H1 (cell line): ENCODE measurements around the gene ARHGAP15. TPM values are rescaled to one million over a fixed set of nuclear protein-coding genes. Genes with fewer than 3 reads are reported as not detected.

Experiments used
- CTCF ChIA-PET: fragments of 300-600 bp; sonication (Branson Sonifier 250); formaldehyde crosslinking; loops from one replicate; lab custom pipeline; 2021; ENCODE audit not compliant: partially characterized antibody; lab: Charles Lee
- POLR2A ChIA-PET: fragments of 300-600 bp; sonication (Branson Sonifier 250); formaldehyde crosslinking; loops from one replicate; lab custom pipeline; 2021; ENCODE audit warnings: inconsistent platforms; ENCODE audit not compliant: partially characterized antibody; lab: Charles Lee
- DNase-seq, 2 experiments: peaks; one replicate each; pipeline versions ENCODE4 v3.0.0 to v3.0.0-alpha.2; 2010 to 2022; ENCODE audit warnings: low spot score in 2 of 2, low read depth in 1 of 2, mixed read lengths in 1 of 2
- FAIRE-seq: peaks from 2 replicates; lab custom pipeline; 2011; peaks lifted over from hg19 to GRCh38; lab: Jason Lieb, UNC
- H2AFZ ChIP-seq: 2 replicates; pipeline ENCODE4 v1.8.1; 2012; ENCODE audit warnings: low read length, inconsistent platforms
- H2AK5ac ChIP-seq: 2 replicates; pipeline ENCODE4 v1.6.1; 2013; ENCODE audit warnings: low read depth, low read length
- H2BK120ac ChIP-seq: replicated peaks from 2 replicates; pipeline ENCODE3; 2013; ENCODE audit warnings: low read depth, low read length, inconsistent platforms
- H2BK12ac ChIP-seq: 2 replicates; pipeline ENCODE4 v1.6.1; 2013; ENCODE audit warnings: low read depth, low read length
- H2BK15ac ChIP-seq: 2 replicates; pipeline ENCODE4 v1.6.1; 2013; ENCODE audit warnings: low read length
- H2BK20ac ChIP-seq: 2 replicates; pipeline ENCODE4 v1.6.1; 2013; ENCODE audit warnings: low read length
- H2BK5ac ChIP-seq: 2 replicates; pipeline ENCODE4 v1.6.1; 2013; ENCODE audit warnings: low read depth, low read length
- H3K14ac ChIP-seq: 2 replicates; pipeline ENCODE4 v1.6.1; 2013; ENCODE audit warnings: inconsistent platforms; ENCODE audit not compliant: insufficient read length
- H3K18ac ChIP-seq: 2 replicates; pipeline ENCODE4 v1.6.1; 2013; ENCODE audit warnings: low read length; ENCODE audit errors: extremely low read depth
- H3K23ac ChIP-seq: 2 replicates; pipeline ENCODE4 v1.6.1; 2013; ENCODE audit warnings: inconsistent platforms; ENCODE audit not compliant: insufficient read length
- H3K23me2 ChIP-seq: 2 replicates; pipeline ENCODE4 v1.6.1; 2013; ENCODE audit warnings: low read depth, low read length
- H3K27ac ChIP-seq: 2 replicates; pipeline ENCODE4 v1.6.1; 2011; ENCODE audit warnings: low read depth, low read length, inconsistent platforms
- H3K27me3 ChIP-seq, 4 experiments: replicated peaks in 1 of 4; 1 replicate in 1 of 4; 2 replicates in 3 of 4; pipeline versions ENCODE4 v1.6.1 to v1.8.1; 2011 to 2013; ENCODE audit warnings: low read length in 3 of 4, mild to moderate bottlenecking in 3 of 4, inconsistent platforms in 2 of 4, mixed read lengths in 2 of 4, moderate library complexity in 1 of 4; ENCODE audit not compliant: control insufficient read depth in 3 of 4, insufficient read depth in 3 of 4; ENCODE audit errors: extremely low read depth in 1 of 4
- H3K36me3 ChIP-seq, 4 experiments: 2 replicates each; pipeline versions ENCODE4 v1.6.1 to v1.8.1; 2011 to 2013; ENCODE audit warnings: mild to moderate bottlenecking in 4 of 4, low read length in 3 of 4, moderate library complexity in 2 of 4, control low read depth in 1 of 4, inconsistent platforms in 1 of 4; ENCODE audit not compliant: insufficient read depth in 4 of 4, control insufficient read depth in 2 of 4
- H3K4ac ChIP-seq: replicated peaks from 2 replicates; pipeline ENCODE3; 2013; ENCODE audit warnings: low read length, low read depth, mixed read lengths, inconsistent platforms; ENCODE audit not compliant: insufficient read length
- H3K4me1 ChIP-seq, 4 experiments: replicated peaks in 1 of 4; 1 replicate in 1 of 4; 2 replicates in 3 of 4; pipeline versions ENCODE4 v1.6.1 to v1.8.1; 2011 to 2013; ENCODE audit warnings: low read length in 3 of 4, inconsistent platforms in 2 of 4, mixed read lengths in 1 of 4; ENCODE audit not compliant: insufficient read depth in 4 of 4, control insufficient read depth in 3 of 4
- H3K4me2 ChIP-seq, 2 experiments: 2 replicates each; pipeline versions ENCODE4 v1.6.1 to v1.8.1; 2011 to 2013; ENCODE audit warnings: low read depth in 2 of 2, low read length in 2 of 2, control low read depth in 1 of 2, inconsistent platforms in 1 of 2, mild to moderate bottlenecking in 1 of 2; ENCODE audit not compliant: insufficient read depth in 1 of 2
- H3K4me3 ChIP-seq, 4 experiments: fragments of 200-600, 300-600 bp in 1 of 4; sonication (generic), shearing (Covaris generic), sonication (Bioruptor Twin) in 1 of 4; 2 replicates each; pipeline versions ENCODE4 v1.5.1 to v1.8.1; 2011 to 2016; ENCODE audit warnings: low read length in 4 of 4, low read depth in 3 of 4, control low read depth in 2 of 4, inconsistent platforms in 2 of 4, mild to moderate bottlenecking in 2 of 4, mixed read lengths in 1 of 4, moderate library complexity in 1 of 4; ENCODE audit not compliant: insufficient read depth in 2 of 4; ENCODE audit errors: extremely low read depth in 1 of 4
- H3K56ac ChIP-seq: replicated peaks from 2 replicates; pipeline ENCODE3; 2013; ENCODE audit warnings: low read depth, mild to moderate bottlenecking, mixed read lengths, low read length, inconsistent platforms; ENCODE audit not compliant: insufficient read length
- H3K79me1 ChIP-seq: 2 replicates; pipeline ENCODE4 v1.6.1; 2013; ENCODE audit warnings: low read depth, low read length, control low read depth
- H3K79me2 ChIP-seq, 2 experiments: 2 replicates each; pipeline versions ENCODE4 v1.6.1 to v1.8.1; 2012 to 2013; ENCODE audit warnings: low read length in 2 of 2, mild to moderate bottlenecking in 2 of 2, inconsistent platforms in 1 of 2; ENCODE audit not compliant: insufficient read depth in 2 of 2, control insufficient read depth in 1 of 2
- H3K9ac ChIP-seq, 4 experiments: replicated peaks in 1 of 4; 1 replicate in 1 of 4; 2 replicates in 3 of 4; pipeline versions ENCODE4 v1.6.1 to v1.8.1; 2011 to 2013; ENCODE audit warnings: low read depth in 3 of 4, low read length in 3 of 4, control low read depth in 2 of 4, mild to moderate bottlenecking in 2 of 4, moderate library complexity in 2 of 4, inconsistent platforms in 1 of 4; ENCODE audit errors: extremely low read depth in 1 of 4
- H3K9me3 ChIP-seq, 2 experiments: 2 replicates each; pipeline versions ENCODE4 v1.6.1 to v1.8.1; 2012 to 2013; ENCODE audit warnings: mild to moderate bottlenecking in 2 of 2, moderate library complexity in 2 of 2, control low read depth in 1 of 2, inconsistent platforms in 1 of 2, low read depth in 1 of 2, low read length in 1 of 2, mixed read lengths in 1 of 2; ENCODE audit not compliant: insufficient read depth in 2 of 2
- H4K20me1 ChIP-seq, 2 experiments: replicated peaks in 1 of 2; 2 replicates each; pipeline versions ENCODE3 to v1.8.1; 2011 to 2013; ENCODE audit warnings: inconsistent platforms in 2 of 2, low read length in 2 of 2, mild to moderate bottlenecking in 1 of 2; ENCODE audit not compliant: insufficient read depth in 2 of 2, control insufficient read depth in 1 of 2
- H4K5ac ChIP-seq: 2 replicates; pipeline ENCODE4 v1.6.1; 2013; ENCODE audit warnings: low read length, low read depth, mixed read lengths, inconsistent platforms; ENCODE audit not compliant: insufficient read length
- H4K8ac ChIP-seq: 2 replicates; pipeline ENCODE4 v1.8.0; 2013; ENCODE audit warnings: mild to moderate bottlenecking, moderate library complexity, low read length, inconsistent platforms; ENCODE audit not compliant: insufficient read depth; ENCODE audit errors: extremely low read depth
- H4K91ac ChIP-seq: replicated peaks from 2 replicates; pipeline ENCODE3; 2013; ENCODE audit warnings: low read length, mixed read lengths, inconsistent platforms; ENCODE audit not compliant: insufficient read length
- CREB1 ChIP-seq: IDR thresholded peaks from 2 replicates; pipeline ENCODE4 v1.6.1; 2012; ENCODE audit warnings: inconsistent platforms
- CTBP2 ChIP-seq: IDR thresholded peaks from 2 replicates; pipeline ENCODE4 v1.7.0; 2011; ENCODE audit warnings: borderline replicate concordance, mild to moderate bottlenecking, moderate library complexity, mixed read lengths, low read length; ENCODE audit not compliant: insufficient read depth, insufficient read length
- EZH2 ChIP-seq: fragments of 200-600 bp; sonication (generic); IDR thresholded peaks from 2 replicates; pipeline ENCODE4 v1.7.1; 2012; ENCODE audit warnings: low read depth, mild to moderate bottlenecking, moderate library complexity, low read length, inconsistent platforms; ENCODE audit not compliant: severe bottlenecking
- HDAC6 ChIP-seq: IDR thresholded peaks from one replicate; pipeline ENCODE4 v1.7.1; 2012; ENCODE audit warnings: low read depth, mild to moderate bottlenecking, inconsistent platforms, low read length, moderate library complexity
- KDM1A ChIP-seq: fragments of 200-600, 300-600 bp; sonication (generic); IDR thresholded peaks from 2 replicates; pipeline ENCODE4 v1.7.1; 2016; ENCODE audit warnings: mild to moderate bottlenecking, low read length, borderline replicate concordance
- KDM4A ChIP-seq: IDR thresholded peaks from one replicate; pipeline ENCODE4 v1.7.1; 2012; ENCODE audit warnings: low read depth, mild to moderate bottlenecking, moderate library complexity, low read length, inconsistent platforms; ENCODE audit not compliant: severe bottlenecking
- NRF1 ChIP-seq: IDR thresholded peaks from 2 replicates; pipeline ENCODE4 v1.6.1; 2011; ENCODE audit warnings: mild to moderate bottlenecking, low read depth, low read length, improper control_type of control experiment
- RFX5 ChIP-seq: IDR thresholded peaks from 2 replicates; pipeline ENCODE4 v1.6.1; 2011; ENCODE audit warnings: low read depth, low read length, improper control_type of control experiment, borderline replicate concordance
- SP2 ChIP-seq: IDR thresholded peaks from 2 replicates; pipeline ENCODE4 v1.6.1; 2012; ENCODE audit warnings: mild to moderate bottlenecking, low read length, inconsistent platforms
- TBP ChIP-seq: IDR thresholded peaks from 2 replicates; pipeline ENCODE4 v1.6.1; 2011; ENCODE audit warnings: low read depth, low read length, improper control_type of control experiment
- TCF12 ChIP-seq: IDR thresholded peaks from 2 replicates; pipeline ENCODE4 v1.6.1; 2011; ENCODE audit warnings: low read depth, mild to moderate bottlenecking, low read length
- WGBS, 2 experiments: shearing (Covaris generic) in 1 of 2; methylation state at CpG; one replicate each; pipeline versions ENCODE4 v1.1.6 to v1.1.7; 2013 to 2015; ENCODE audit warnings: low lambda C conversion rate in 2 of 2, mixed read lengths in 2 of 2, inconsistent platforms in 1 of 2, low coverage in 1 of 2, missing lambda C conversion rate in 1 of 2; ENCODE audit not compliant: insufficient replicate concordance in 2 of 2, insufficient coverage in 1 of 2, insufficient read length in 1 of 2; ENCODE audit errors: extremely low coverage in 1 of 2, missing lambda C conversion rate in 1 of 2; 5-methylcytosine and 5-hydroxymethylcytosine counted together
- polyA plus RNA-seq, 7 experiments: library from polyadenylated mRNA; depleted of rRNA in 3 of 7; stranded (reverse) in 5 of 7; unstranded in 2 of 7; fragments of >200 nt in 5 of 7; fragments of 200-250 nt in 2 of 7; gene quantifications; 1 replicate in 5 of 7; 2 replicates in 1 of 7; 4 replicates in 1 of 7; pipeline versions ENCODE4 v1.2.1 to v1.2.3, GENCODE V29; 2011 to 2013; ENCODE audit warnings: missing spikeins in 2 of 7, mixed read lengths in 2 of 7
- total RNA-seq: library from RNA; stranded (reverse); fragmentation: NEBNext Ultra II Directional; extraction: Animal tissue kit (Norgen Biotek cat#: 25700); gene quantifications from 2 replicates; pipeline ENCODE4 v1.2.1, GENCODE V29; 2021

The ARHGAP15 gene
- total and polyA plus RNA-seq, 2 of the 8 experiments (the other 6 are each of a cell fraction or from before 2014, with no cell fraction given), result not detected

- Histone ChIP-seq H3K27me3 (no peaks in the 10 kb centered on the region; a peak in 1 of 7 replicates), H4K8ac (no peak overlapping the region), H2BK15ac (no peak overlapping the region), H3K18ac (no peak overlapping the region), H3K4ac (no peak overlapping the region), H3K23me2 (no peaks in the 10 kb centered on the region), H2AK5ac (no peak overlapping the region), H2BK5ac (no peak overlapping the region), H3K79me2 (no peaks in the 10 kb centered on the region), H3K79me1 (no peaks in the 10 kb centered on the region), H2BK20ac (no peak overlapping the region), H3K4me3 (no peak overlapping the region), H4K20me1 (no peaks in the 10 kb centered on the region), H3K9me3 (no peaks in the 10 kb centered on the region), H3K36me3 (no peaks in the 10 kb centered on the region), H3K9ac (no peak overlapping the region), H4K5ac (no peak overlapping the region), H2AFZ (no peak overlapping the region), H3K27ac (no peak overlapping the region), H2BK12ac (no peak overlapping the region), H3K4me1 (no peaks in the 10 kb centered on the region; a peak in 2 of 7 replicates), H3K23ac (no peak overlapping the region), H2BK120ac (no peak overlapping the region), H4K91ac (no peak overlapping the region), H3K14ac (no peak overlapping the region), H3K56ac (no peak overlapping the region), H3K4me2 (no peak overlapping the region)
- FAIRE-seq (no peak), DNase-seq (no peak)
- TF ChIP-seq SP2 (no peak), CREB1 (no peak), EZH2 (no peak), TBP (no peak), RFX5 (no peak), HDAC6 (no peak), TCF12 (no peak), KDM1A (no peak), KDM4A (no peak), CTBP2 (no peak), NRF1 (no peak)
- 98% methylated on average over 3 of the region's 3 CpGs; no CpG with 5 or more reads in 1 of the 2 experiments for WGBS, 2 experiments
- ChIA-PET CTCF (interaction anchor here (0.6 kb wide), 1 partner anchor 219 kb away, joined by 3 read pairs; no protein-coding TSS in a partner anchor), POLR2A (no interaction called here)
Observed at GRCh38 chr2:143793381-143793780, 664.2 kb downstream of the ARHGAP15 start.
